HepG2 (cell line): ENCODE data around the gene SDR39U1. TPM values are rescaled to one million over a fixed set of nuclear protein-coding genes. Genes with fewer than 3 reads are reported as not detected.

ENCODE experiments used
- ASH2L ChIP-seq: fragments of 300-600, 200-600 bp; sonication (generic); IDR thresholded peaks from 2 replicates; pipeline ENCODE4 v1.7.0; 2017; ENCODE audit warnings: low read depth, mild to moderate bottlenecking, moderate library complexity, mixed read lengths, low read length; ENCODE audit not compliant: insufficient read length
- HNRNPK ChIP-seq: fragments of 200-400 bp; formaldehyde crosslinking; IDR thresholded peaks from 2 replicates; pipeline ENCODE4 v1.6.1; 2018; ENCODE audit warnings: low read length, low read depth, moderate library complexity, mild to moderate bottlenecking; ENCODE audit not compliant: poor library complexity, severe bottlenecking
- MLX ChIP-seq: IDR thresholded peaks from 2 replicates; pipeline ENCODE4 v1.6.1; 2016
- NFRKB ChIP-seq: fragments of 450-650 bp; IDR thresholded peaks from 2 replicates; pipeline ENCODE4 v1.6.1; 2017
- PAF1 ChIP-seq: IDR thresholded peaks from 2 replicates; pipeline ENCODE4 v1.6.1; 2016; ENCODE audit warnings: missing genetic modification reagents, missing compliant biosample characterization
- POGZ ChIP-seq: sonication (generic); formaldehyde crosslinking; IDR thresholded peaks from 2 replicates; pipeline ENCODE4 v1.4.0; 2020; ENCODE audit warnings: mild to moderate bottlenecking, missing genetic modification reagents
- PPARG ChIP-seq: conservative IDR thresholded peaks from 2 replicates; pipeline ENCODE4 v1.6.1; 2016; ENCODE audit warnings: missing biosample characterization, missing genetic modification reagents
- SNAPC4 ChIP-seq: sonication (generic); formaldehyde crosslinking; IDR thresholded peaks from 2 replicates; pipeline ENCODE4 v1.4.0; 2020; ENCODE audit warnings: mild to moderate bottlenecking, missing genetic modification reagents
- SRSF1 ChIP-seq: fragments of 200-400 bp; formaldehyde crosslinking; optimal IDR thresholded peaks from 2 replicates; pipeline ENCODE3; 2017; ENCODE audit warnings: mild to moderate bottlenecking, low read depth, low read length, moderate library complexity
- TIGD3 ChIP-seq: sonication (generic); formaldehyde crosslinking; IDR thresholded peaks from 2 replicates; pipeline ENCODE4 v1.5.1; 2020; ENCODE audit warnings: mild to moderate bottlenecking, missing genetic modification reagents, borderline replicate concordance
- UBTF ChIP-seq: sonication (generic); formaldehyde crosslinking; IDR thresholded peaks from 2 replicates; pipeline ENCODE4 v1.4.0; 2020; ENCODE audit warnings: mild to moderate bottlenecking, missing genetic modification reagents
- ZFP91 ChIP-seq: sonication (generic); formaldehyde crosslinking; IDR thresholded peaks from 2 replicates; pipeline ENCODE4 v1.9.0; 2022; ENCODE audit warnings: missing genetic modification reagents, mild to moderate bottlenecking, borderline replicate concordance
- ZNF326 ChIP-seq: sonication (generic); formaldehyde crosslinking; IDR thresholded peaks from 2 replicates; pipeline ENCODE4 v1.4.0; 2020; ENCODE audit warnings: missing genetic modification reagents, borderline replicate concordance
- ZNF451 ChIP-seq: sonication (generic); formaldehyde crosslinking; IDR thresholded peaks from 2 replicates; pipeline ENCODE4 v1.5.0; 2020; ENCODE audit warnings: mild to moderate bottlenecking, missing genetic modification reagents
- ZNF552 ChIP-seq: sonication (generic); formaldehyde crosslinking; IDR thresholded peaks from 2 replicates; pipeline ENCODE4 v1.9.0; 2022; ENCODE audit warnings: missing genetic modification reagents, mild to moderate bottlenecking, borderline replicate concordance
- ZNF597 ChIP-seq: sonication (generic); formaldehyde crosslinking; IDR thresholded peaks from 2 replicates; pipeline ENCODE4 v1.5.0; 2020; ENCODE audit warnings: missing genetic modification reagents
- polyA plus RNA-seq, 8 experiments: library from polyadenylated mRNA; depleted of rRNA in 3 of 8; stranded (reverse) in 7 of 8; unstranded in 1 of 8; fragments of >200 nt; fragmentation: Illumina TruSeq in 4 of 8; extraction: Trizol in 4 of 8; gene quantifications; 2 replicates each; pipeline versions ENCODE4 v1.2.1 to v1.2.3, GENCODE V29; 2011 to 2016; ENCODE audit warnings: low read depth in 4 of 8, missing spikeins in 1 of 8, mixed read lengths in 1 of 8; ENCODE audit not compliant: insufficient read depth in 1 of 8
- total RNA-seq, 5 experiments: library from RNA; depleted of rRNA; stranded (reverse); fragments of >200 nt; fragmentation: Illumina TruSeq; extraction: Trizol; gene quantifications; 2 replicates each; pipeline ENCODE4 v1.2.3, GENCODE V29; 2016; ENCODE audit warnings: low read depth in 1 of 5

Gene SDR39U1
- total and polyA plus RNA-seq, 2 of the 13 experiments (the other 11 are each of a cell fraction or from before 2014, with no cell fraction given), result 34.4 to 129 TPM

- TF ChIP-seq MLX (CRISPR knock-in tag), result no peak
- TF ChIP-seq SNAPC4 (CRISPR knock-in tag), result no peak
- TF ChIP-seq ZNF597 (CRISPR knock-in tag), result no peak
- TF ChIP-seq PPARG (CRISPR knock-in tag), result no peak
- TF ChIP-seq TIGD3 (CRISPR knock-in tag), result no peak
- no peak for TF ChIP-seq ZNF552 (CRISPR knock-in tag)
- TF ChIP-seq POGZ (CRISPR knock-in tag), result no peak
- TF ChIP-seq NFRKB, result no peak
- no peak for TF ChIP-seq HNRNPK
- no peak for TF ChIP-seq ZNF451 (CRISPR knock-in tag)
- no peak for TF ChIP-seq ZFP91 (CRISPR knock-in tag)
- peak; percentile 89 for TF ChIP-seq PAF1 (CRISPR knock-in tag)
- no peak for TF ChIP-seq ASH2L
- TF ChIP-seq ZNF326, result no peak
- TF ChIP-seq SRSF1, result no peak
- TF ChIP-seq UBTF, result no peak
Measured at GRCh38 chr14:24437020-24437735, 5.4 kb downstream of the SDR39U1 start (continued).
